Type B pancreatic cell (in vitro differentiated cells): ENCODE data around the gene FAM162A. TPM values are rescaled to one million over a fixed set of nuclear protein-coding genes. Genes with fewer than 3 reads are reported as not detected.
A peak's percentile ranks its signal among the peaks of the same experiment; 100 is the strongest.

Source experiments
- DNase-seq: peaks from one replicate; pipeline ENCODE4 v3.0.0; 2021; ENCODE audit warnings: mixed read lengths; ENCODE audit not compliant: unreplicated experiment; ENCODE audit errors: extremely low spot score
- H3K27ac Mint-ChIP-seq: 2 replicates; pipeline ENCODE4 v1.8.0; 2021; ENCODE audit warnings: mild to moderate bottlenecking, mixed read lengths
- H3K27me3 Mint-ChIP-seq: 2 replicates; pipeline ENCODE4 v1.8.0; 2021; ENCODE audit warnings: mixed read lengths
- H3K36me3 Mint-ChIP-seq: 2 replicates; pipeline ENCODE4 v1.8.0; 2021; ENCODE audit warnings: mixed read lengths
- H3K4me1 Mint-ChIP-seq: one replicate; pipeline ENCODE4 v1.8.0; 2021; ENCODE audit warnings: mixed read lengths; ENCODE audit not compliant: unreplicated experiment
- H3K4me3 Mint-ChIP-seq: 2 replicates; pipeline ENCODE4 v1.8.0; 2021; ENCODE audit warnings: mild to moderate bottlenecking, mixed read lengths
- H3K9me3 Mint-ChIP-seq: 2 replicates; pipeline ENCODE4 v1.8.0; 2021; ENCODE audit warnings: mixed read lengths
- total RNA-seq: library from RNA; stranded (reverse); gene quantifications from 2 replicates; pipeline ENCODE4 v1.2.1, GENCODE V29; 2021; ENCODE audit warnings: low replicate concordance
- TF ChIP-seq, protein P1 (sequence below): fragments of 200-600 bp; sonication (generic); conservative IDR thresholded peaks from 2 replicates; pipeline ENCODE4 v1.5.0; 2021; ENCODE audit warnings: antibody characterized with exemption, mild to moderate bottlenecking

Gene FAM162A
- total RNA-seq, 1 donor from 2014 or later: 68.8 TPM

DNA sequence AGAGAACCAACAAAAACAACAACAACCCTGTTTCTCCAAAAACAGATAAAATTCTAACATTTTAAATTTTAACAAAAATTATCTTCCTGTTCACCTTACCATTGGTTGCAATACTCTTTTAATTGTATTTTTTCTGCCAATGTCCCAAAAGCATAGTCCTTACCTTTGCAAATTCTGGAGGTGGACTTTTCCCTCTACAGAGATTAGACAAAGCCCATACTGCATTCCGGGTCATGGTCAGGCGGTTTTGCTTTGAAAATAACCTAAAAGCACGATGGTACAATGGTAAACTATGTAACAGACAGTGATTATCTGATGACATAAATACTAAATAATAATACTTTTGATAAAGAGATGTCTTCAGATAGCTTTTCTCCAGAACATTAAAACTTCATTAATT, 67.4 kb downstream of the FAM162A start:
- DNase-seq: no peak
- no peak overlapping the region for H3K4me3 Mint-ChIP-seq
- no peaks in the 10 kb centered on the region for H3K27me3 Mint-ChIP-seq
- no peaks in the 10 kb centered on the region for H3K4me1 Mint-ChIP-seq
- H3K36me3 Mint-ChIP-seq: peaks cover 40% of the 10 kb centered on the region
- H3K9me3 Mint-ChIP-seq: no peaks in the 10 kb centered on the region
- TF ChIP-seq, protein P1, sequence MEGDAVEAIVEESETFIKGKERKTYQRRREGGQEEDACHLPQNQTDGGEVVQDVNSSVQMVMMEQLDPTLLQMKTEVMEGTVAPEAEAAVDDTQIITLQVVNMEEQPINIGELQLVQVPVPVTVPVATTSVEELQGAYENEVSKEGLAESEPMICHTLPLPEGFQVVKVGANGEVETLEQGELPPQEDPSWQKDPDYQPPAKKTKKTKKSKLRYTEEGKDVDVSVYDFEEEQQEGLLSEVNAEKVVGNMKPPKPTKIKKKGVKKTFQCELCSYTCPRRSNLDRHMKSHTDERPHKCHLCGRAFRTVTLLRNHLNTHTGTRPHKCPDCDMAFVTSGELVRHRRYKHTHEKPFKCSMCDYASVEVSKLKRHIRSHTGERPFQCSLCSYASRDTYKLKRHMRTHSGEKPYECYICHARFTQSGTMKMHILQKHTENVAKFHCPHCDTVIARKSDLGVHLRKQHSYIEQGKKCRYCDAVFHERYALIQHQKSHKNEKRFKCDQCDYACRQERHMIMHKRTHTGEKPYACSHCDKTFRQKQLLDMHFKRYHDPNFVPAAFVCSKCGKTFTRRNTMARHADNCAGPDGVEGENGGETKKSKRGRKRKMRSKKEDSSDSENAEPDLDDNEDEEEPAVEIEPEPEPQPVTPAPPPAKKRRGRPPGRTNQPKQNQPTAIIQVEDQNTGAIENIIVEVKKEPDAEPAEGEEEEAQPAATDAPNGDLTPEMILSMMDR: no peak
- no peak overlapping the region for H3K27ac Mint-ChIP-seq

GRCh38 chr3:122456074-122456473, 72.1 kb downstream of the FAM162A start:
- no peak for DNase-seq
- no peak overlapping the region for H3K27ac Mint-ChIP-seq
- no peaks in the 10 kb centered on the region for H3K4me1 Mint-ChIP-seq
- H3K27me3 Mint-ChIP-seq: no peaks in the 10 kb centered on the region
- H3K9me3 Mint-ChIP-seq: no peaks in the 10 kb centered on the region
- TF ChIP-seq, protein P1: no peak
- H3K4me3 Mint-ChIP-seq: no peak overlapping the region
- peaks cover 13% of the 10 kb centered on the region for H3K36me3 Mint-ChIP-seq

DNA sequence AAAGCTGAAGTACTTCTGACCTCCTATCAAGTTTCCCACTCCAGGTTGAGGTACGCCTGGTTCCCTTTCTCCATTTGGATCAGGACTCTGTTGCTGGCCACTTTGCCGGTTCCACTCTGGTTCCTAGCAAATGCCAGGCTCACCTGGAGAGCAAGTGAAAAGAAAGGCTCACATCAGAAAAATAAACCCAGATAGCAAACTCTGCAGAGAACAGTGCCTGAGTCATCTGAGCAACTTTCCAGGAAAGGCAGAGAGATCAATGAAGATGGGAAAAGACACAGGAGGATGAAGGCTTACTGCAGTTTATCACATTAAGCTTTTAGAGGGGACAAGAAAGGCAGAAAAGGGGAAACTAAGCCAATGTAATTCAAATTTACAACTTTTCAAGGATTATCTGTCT, 73.7 kb downstream of the FAM162A start:
- Mint-ChIP-seq H3K4me1 (no peaks in the 10 kb centered on the region), H3K9me3 (no peaks in the 10 kb centered on the region), H3K4me3 (no peak overlapping the region), H3K36me3 (peaks cover 12% of the 10 kb centered on the region), H3K27ac (no peak overlapping the region), H3K27me3 (no peaks in the 10 kb centered on the region)
- TF ChIP-seq, protein P1: no peak
- no peak for DNase-seq

DNA sequence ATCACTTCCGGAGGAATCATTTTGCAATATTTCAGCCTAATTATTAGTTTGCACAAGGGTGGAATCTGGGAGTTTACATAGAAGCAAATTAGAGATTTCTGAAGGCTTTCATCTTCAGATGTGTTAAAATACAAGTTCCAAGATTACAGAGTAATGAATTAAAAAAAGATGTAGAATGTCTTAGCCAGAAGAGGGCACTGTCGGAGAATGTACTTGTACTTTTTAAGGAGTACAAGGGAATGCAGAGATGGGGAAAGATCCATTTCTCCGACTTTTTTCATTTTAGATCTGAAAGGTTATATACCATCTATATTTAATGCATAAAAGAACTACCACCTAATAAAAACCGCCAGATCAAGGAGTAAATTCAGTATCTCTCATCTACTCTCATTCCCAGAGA, 75.0 kb downstream of the FAM162A start:
- TF ChIP-seq, protein P1: peak; percentile 68
- no peaks in the 10 kb centered on the region for H3K27me3 Mint-ChIP-seq
- H3K9me3 Mint-ChIP-seq: no peaks in the 10 kb centered on the region
- no peak for DNase-seq
- H3K4me3 Mint-ChIP-seq: no peak overlapping the region
- peaks cover 14% of the 10 kb centered on the region for H3K36me3 Mint-ChIP-seq
- H3K27ac Mint-ChIP-seq: no peak overlapping the region
- no peaks in the 10 kb centered on the region for H3K4me1 Mint-ChIP-seq

DNA sequence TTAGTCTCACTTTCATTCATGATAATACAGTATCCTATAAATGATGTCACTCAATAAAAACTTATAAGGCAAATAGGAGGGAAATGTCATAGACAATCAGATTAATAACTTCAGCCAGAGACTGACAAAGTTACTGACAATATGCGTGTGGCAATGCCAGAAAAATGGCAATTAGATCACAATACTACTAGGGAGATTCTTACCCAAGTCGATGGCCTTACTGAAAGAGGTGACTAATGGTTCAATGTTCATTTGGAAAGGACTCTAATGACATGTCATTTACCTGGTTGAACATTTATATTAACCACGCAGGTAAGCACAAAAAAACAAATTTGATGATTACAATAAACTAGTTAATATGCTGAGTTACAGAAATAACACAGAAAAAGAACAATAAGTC, 77.8 kb downstream of the FAM162A start:
- peaks cover 18% of the 10 kb centered on the region for H3K36me3 Mint-ChIP-seq
- H3K27ac Mint-ChIP-seq: no peak overlapping the region
- no peak for DNase-seq
- no peaks in the 10 kb centered on the region for H3K27me3 Mint-ChIP-seq
- H3K4me3 Mint-ChIP-seq: no peak overlapping the region
- no peaks in the 10 kb centered on the region for H3K9me3 Mint-ChIP-seq
- TF ChIP-seq, protein P1: no peak
- no peaks in the 10 kb centered on the region for H3K4me1 Mint-ChIP-seq

Other genes starting within 250 kb of the FAM162A start
- 0.87 and 4.4 TPM in 2 replicates for gene CASR, start 200.5 kb upstream of the FAM162A start, total RNA-seq
- gene CSTA, start 58.9 kb upstream of the FAM162A start, total RNA-seq: 39.5 and 99.3 TPM in 2 replicates
- 39.8 and 44.9 TPM in 2 replicates for gene MIX23, start 951 bp upstream of the FAM162A start, total RNA-seq
- gene WDR5B, start 31.9 kb downstream of the FAM162A start, total RNA-seq: 6.2 and 8.2 TPM in 2 replicates
- 63.9 and 67.7 TPM in 2 replicates for gene KPNA1, start 130.8 kb downstream of the FAM162A start, total RNA-seq
- gene PARP9, start 180.1 kb downstream of the FAM162A start, total RNA-seq: 11.1 and 23.0 TPM in 2 replicates
- 17.3 and 34.9 TPM in 2 replicates for gene DTX3L, start 180.2 kb downstream of the FAM162A start, total RNA-seq
- 0.26 and 0.29 TPM in 2 replicates for gene PARP15, start 193.5 kb downstream of the FAM162A start, total RNA-seq